Ascending aorta (tissue), 2 donors: ENCODE results near the gene FGFR3. TPM values are rescaled to one million over a fixed set of nuclear protein-coding genes. Genes with fewer than 3 reads are reported as not detected.

Experiments
- DNase-seq, 2 donors: peaks; one replicate each; pipeline ENCODE4 v3.0.0-alpha.2; 2019; ENCODE audit warnings: low spot score in 2 of 2
- H3K27ac ChIP-seq, 2 donors: fragments of 200-600 bp; sonication (generic); one replicate each; pipeline ENCODE4 v1.5.1; 2016 to 2017; ENCODE audit warnings: mild to moderate bottlenecking in 1 of 2
- H3K27me3 ChIP-seq: fragments of 200-600 bp; sonication (generic); one replicate; pipeline ENCODE4 v1.5.1; 2017
- H3K36me3 ChIP-seq, 2 donors: fragments of 200-600 bp; sonication (generic); one replicate each; pipeline ENCODE4 v1.5.1; 2016
- H3K4me1 ChIP-seq, 2 donors: fragments of 200-600 bp; sonication (generic); one replicate each; pipeline ENCODE4 v1.5.1; 2016 to 2017; ENCODE audit warnings: mild to moderate bottlenecking in 1 of 2
- H3K4me3 ChIP-seq, 2 donors: fragments of 200-600 bp; sonication (generic); one replicate each; pipeline ENCODE4 v1.5.1; 2016 to 2017; ENCODE audit warnings: mild to moderate bottlenecking in 1 of 2
- H3K9me3 ChIP-seq, 2 donors: fragments of 200-600 bp; sonication (generic); one replicate each; pipeline ENCODE4 v1.5.1; 2016
- CTCF ChIP-seq, 3 experiments: fragments of 200-600 bp in 2 of 3; fragments of 450-650 bp in 1 of 3; sonication (generic) in 2 of 3; IDR thresholded peaks; one replicate each; pipeline ENCODE4 v1.5.1; 2016 to 2019; ENCODE audit warnings: antibody characterized with exemption in 3 of 3, mild to moderate bottlenecking in 1 of 3, moderate library complexity in 1 of 3
- intact Hi-C: fragments of 100-400 bp; cut with DNase I; formaldehyde crosslinking; loops from one replicate; pipeline ENCODE4 v1.15.1; 2023
- total RNA-seq: library from RNA; depleted of rRNA; stranded (reverse); fragments of >200 nt; gene quantifications from one replicate; pipeline ENCODE4 v1.1.0, GENCODE V29; 2016

Gene FGFR3
- total RNA-seq, 1 donor from 2014 or later: 3.7 TPM

DNA sequence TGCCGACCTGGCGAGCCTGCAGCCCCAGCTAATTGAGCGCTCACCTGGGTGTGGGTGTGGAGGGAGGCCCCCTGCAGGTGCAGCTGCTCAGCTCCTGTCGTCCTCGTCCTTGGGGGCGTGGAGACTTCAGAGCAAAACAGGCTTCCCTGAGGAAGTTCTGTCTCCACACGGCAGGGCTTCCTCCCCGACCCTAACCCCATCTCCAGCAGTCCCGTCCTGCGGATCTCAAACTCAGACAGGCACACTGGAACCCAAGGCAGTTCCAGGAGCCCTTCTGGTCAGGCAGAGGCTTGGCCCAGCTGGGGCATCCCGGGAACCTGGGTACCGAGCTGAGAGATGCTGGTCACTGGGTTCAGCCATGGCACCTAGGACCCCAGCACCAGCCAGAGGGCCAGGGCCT is 47.4 kb upstream of the FGFR3 start:
- intact Hi-C loops: loop anchor here (2.0 to 5.0 kb wide), 2 partner anchors 67 to 153 kb away; no protein-coding TSS in a partner anchor
- Histone ChIP-seq H3K9me3 (no peaks in the 10 kb centered on the region), H3K27me3 (no peaks in the 10 kb centered on the region), H3K27ac (no peak overlapping the region), H3K4me1 (peaks cover 0 to 2% of the 10 kb centered on the region in 2 donors), H3K4me3 (no peak overlapping the region), H3K36me3 (peaks cover 0 to 1% of the 10 kb centered on the region in 2 donors)
- TF ChIP-seq CTCF (IDR thresholded peaks at IDR 0.05): no peak
- no peak for DNase-seq

DNA sequence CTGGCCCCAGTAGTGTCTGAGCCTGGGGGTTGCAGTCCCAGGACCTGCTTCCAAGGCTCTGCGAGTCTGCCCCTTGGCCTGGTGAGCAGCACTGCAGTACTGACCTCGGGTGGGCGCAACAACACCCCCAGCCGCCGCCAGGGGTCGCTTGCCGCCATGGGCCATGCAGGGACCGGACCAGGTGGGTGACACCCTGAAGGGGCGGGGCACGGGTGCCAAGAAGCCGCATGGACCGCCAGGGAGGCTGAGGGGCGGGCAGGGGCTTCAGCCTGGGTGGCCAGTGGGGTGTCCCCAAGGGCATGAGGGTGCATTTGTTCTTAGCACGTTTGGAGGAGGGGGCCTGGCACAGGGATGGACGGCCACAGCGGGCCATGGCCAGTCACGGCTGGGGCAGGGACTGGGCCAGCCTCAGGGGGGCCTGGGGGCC is 46.8 kb upstream of the FGFR3 start:
- Histone ChIP-seq H3K27me3 (no peaks in the 10 kb centered on the region), H3K27ac (no peak overlapping the region), H3K9me3 (no peaks in the 10 kb centered on the region), H3K36me3 (no peaks in the 10 kb centered on the region), H3K4me1 (peaks cover 0 to 2% of the 10 kb centered on the region in 2 donors), H3K4me3 (no peak overlapping the region)
- DNase-seq: peak in 1 of 2 donors; percentile 76
- intact Hi-C loops: loop anchor here (2.0 to 5.0 kb wide), 2 partner anchors 66 to 153 kb away; no protein-coding TSS in a partner anchor
- TF ChIP-seq CTCF (IDR thresholded peaks at IDR 0.05): peak; percentile 52 to 67 (median 58)

DNA sequence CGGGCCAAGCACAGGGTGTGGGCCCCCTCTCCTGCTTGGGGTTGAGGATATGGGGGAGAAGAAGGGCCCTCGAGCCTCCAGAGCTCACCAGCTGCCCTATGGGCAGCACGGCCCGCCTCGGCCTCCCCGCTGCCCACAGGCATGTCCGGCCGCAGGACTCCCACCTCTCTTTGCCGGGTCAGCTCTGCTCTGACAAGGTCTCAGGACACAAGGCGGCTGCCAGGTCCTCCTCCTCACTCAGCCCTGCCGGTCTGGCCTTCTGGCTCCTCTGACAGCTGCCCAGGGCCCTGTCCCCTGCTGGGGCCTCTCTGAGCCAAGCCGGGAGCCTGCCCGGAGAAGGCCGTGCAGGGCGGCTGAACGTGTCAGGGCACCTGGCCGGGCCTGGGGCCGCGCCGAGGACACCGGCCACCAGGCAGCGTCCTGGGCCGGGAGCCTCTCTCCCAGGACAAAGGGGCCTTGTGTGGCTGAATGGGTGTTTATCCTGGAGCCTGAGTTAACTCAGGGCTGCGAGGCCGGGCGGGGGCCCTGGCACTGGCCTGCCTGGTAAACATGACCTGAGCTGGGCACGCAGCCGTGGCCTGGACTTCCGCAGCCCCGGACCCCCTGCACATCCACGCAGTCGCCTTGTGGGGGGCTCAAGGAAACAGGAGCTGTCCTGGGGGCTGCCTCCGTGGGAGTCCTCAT is 46.0 kb upstream of the FGFR3 start:
- TF ChIP-seq CTCF (IDR thresholded peaks at IDR 0.05): no peak

GRCh38 chr4:1747603-1747967 is 45.5 kb upstream of the FGFR3 start:
- DNase-seq: no peak
- Histone ChIP-seq H3K27me3 (no peaks in the 10 kb centered on the region), H3K4me1 (peaks cover 0 to 2% of the 10 kb centered on the region in 2 donors), H3K4me3 (no peak overlapping the region), H3K36me3 (no peaks in the 10 kb centered on the region), H3K27ac (no peak overlapping the region), H3K9me3 (no peaks in the 10 kb centered on the region)
- intact Hi-C loops: loop anchor here (2.0 to 5.0 kb wide), 2 partner anchors 65 to 151 kb away; no protein-coding TSS in a partner anchor
- TF ChIP-seq CTCF (IDR thresholded peaks at IDR 0.05): no peak

More for the DNA sequence above, 46.0 kb upstream of the FGFR3 start:
- Histone ChIP-seq H3K4me1 (peaks cover 0 to 2% of the 10 kb centered on the region in 2 donors), H3K27ac (no peak overlapping the region), H3K4me3 (no peak overlapping the region), H3K36me3 (no peaks in the 10 kb centered on the region), H3K9me3 (no peaks in the 10 kb centered on the region), H3K27me3 (no peaks in the 10 kb centered on the region)
- intact Hi-C loops: loop anchor here (2.0 to 5.0 kb wide), 2 partner anchors 65 to 152 kb away; no protein-coding TSS in a partner anchor
- no peak for DNase-seq

GRCh38 chr4:1748465-1748995 is 44.6 kb upstream of the FGFR3 start:
- H3K27me3 ChIP-seq: no peaks in the 10 kb centered on the region
- intact Hi-C loops: loop anchor here (5.0 kb wide), 1 partner anchor 64 kb away; no protein-coding TSS in a partner anchor
- no peak for DNase-seq

More at GRCh38 chr4:1748465-1748995, 44.6 kb upstream of the FGFR3 start:
- H3K4me1 ChIP-seq: peaks cover 0 to 2% of the 10 kb centered on the region in 2 donors
- no peak overlapping the region for H3K27ac ChIP-seq
- TF ChIP-seq CTCF (IDR thresholded peaks at IDR 0.05): peak; percentile 9 to 51 (median 43)
- no peaks in the 10 kb centered on the region for H3K9me3 ChIP-seq
- no peaks in the 10 kb centered on the region for H3K36me3 ChIP-seq
- H3K4me3 ChIP-seq: no peak overlapping the region
